GM10248 (cell line): Measurements from ENCODE around the gene TGFBR3L.
"Not testable (repeated sequence)": the region's sequence is repeated elsewhere in the genome, so short reads cannot be mapped to it uniquely, and the experiment has no call there.

Source experiments
- CTCF ChIA-PET: fragments of 300-600 bp; sonication (Branson Sonifier 250); formaldehyde crosslinking; extraction: SDS; loops from one replicate; lab custom pipeline; 2021; ENCODE audit warnings: antibody characterized with exemption; lab: Yijun Ruan, JAX
- POLR2A ChIA-PET: fragments of 350-650 bp; sonication (Branson Sonifier 250); formaldehyde crosslinking; extraction: SDS; loops from one replicate; lab custom pipeline; 2020; ENCODE audit warnings: antibody characterized with exemption; lab: Yijun Ruan, JAX
- DNase-seq: peaks from one replicate; pipeline ENCODE4 v3.0.0; 2012; ENCODE audit errors: extremely low spot score
- TF ChIP-seq, protein P1 (sequence below): IDR thresholded peaks from 2 replicates; pipeline ENCODE4 v1.5.1; 2012; ENCODE audit warnings: mild to moderate bottlenecking, low read depth; ENCODE audit errors: extremely low read depth, missing control alignments, control extremely low read depth

TGFBR3L gene

DNA sequence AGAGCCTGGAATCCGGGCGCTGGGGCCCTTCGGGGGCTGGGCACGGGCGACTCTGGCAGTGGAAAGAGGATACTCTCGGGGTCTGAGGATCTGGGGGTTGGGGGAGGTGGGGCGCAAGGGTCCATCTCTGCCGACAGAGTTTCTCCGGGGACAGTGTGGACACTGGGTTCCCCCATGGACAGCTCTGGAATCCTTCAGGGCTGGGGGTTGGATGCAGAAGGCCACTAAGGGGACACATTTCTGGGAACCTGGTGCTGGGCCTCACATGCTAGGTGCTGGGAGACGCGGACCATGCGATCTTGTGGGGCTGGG lies 2.3 kb downstream of the TGFBR3L start:
- DNase-seq: no peak
- ChIA-PET CTCF (interaction anchor here (0.8 to 2.1 kb wide), 4 partner anchors 13 to 349 kb away, joined by 3 to 9 read pairs (median 4); partner anchors contain the start of genes MAP2K7 and TIMM44), POLR2A (interaction anchor here (1.5 kb wide), 1 partner anchor 13 kb away, joined by 4 read pairs; the partner anchor contains the start of gene MAP2K7)
- TF ChIP-seq, protein P1, sequence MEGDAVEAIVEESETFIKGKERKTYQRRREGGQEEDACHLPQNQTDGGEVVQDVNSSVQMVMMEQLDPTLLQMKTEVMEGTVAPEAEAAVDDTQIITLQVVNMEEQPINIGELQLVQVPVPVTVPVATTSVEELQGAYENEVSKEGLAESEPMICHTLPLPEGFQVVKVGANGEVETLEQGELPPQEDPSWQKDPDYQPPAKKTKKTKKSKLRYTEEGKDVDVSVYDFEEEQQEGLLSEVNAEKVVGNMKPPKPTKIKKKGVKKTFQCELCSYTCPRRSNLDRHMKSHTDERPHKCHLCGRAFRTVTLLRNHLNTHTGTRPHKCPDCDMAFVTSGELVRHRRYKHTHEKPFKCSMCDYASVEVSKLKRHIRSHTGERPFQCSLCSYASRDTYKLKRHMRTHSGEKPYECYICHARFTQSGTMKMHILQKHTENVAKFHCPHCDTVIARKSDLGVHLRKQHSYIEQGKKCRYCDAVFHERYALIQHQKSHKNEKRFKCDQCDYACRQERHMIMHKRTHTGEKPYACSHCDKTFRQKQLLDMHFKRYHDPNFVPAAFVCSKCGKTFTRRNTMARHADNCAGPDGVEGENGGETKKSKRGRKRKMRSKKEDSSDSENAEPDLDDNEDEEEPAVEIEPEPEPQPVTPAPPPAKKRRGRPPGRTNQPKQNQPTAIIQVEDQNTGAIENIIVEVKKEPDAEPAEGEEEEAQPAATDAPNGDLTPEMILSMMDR: no peak

DNA sequence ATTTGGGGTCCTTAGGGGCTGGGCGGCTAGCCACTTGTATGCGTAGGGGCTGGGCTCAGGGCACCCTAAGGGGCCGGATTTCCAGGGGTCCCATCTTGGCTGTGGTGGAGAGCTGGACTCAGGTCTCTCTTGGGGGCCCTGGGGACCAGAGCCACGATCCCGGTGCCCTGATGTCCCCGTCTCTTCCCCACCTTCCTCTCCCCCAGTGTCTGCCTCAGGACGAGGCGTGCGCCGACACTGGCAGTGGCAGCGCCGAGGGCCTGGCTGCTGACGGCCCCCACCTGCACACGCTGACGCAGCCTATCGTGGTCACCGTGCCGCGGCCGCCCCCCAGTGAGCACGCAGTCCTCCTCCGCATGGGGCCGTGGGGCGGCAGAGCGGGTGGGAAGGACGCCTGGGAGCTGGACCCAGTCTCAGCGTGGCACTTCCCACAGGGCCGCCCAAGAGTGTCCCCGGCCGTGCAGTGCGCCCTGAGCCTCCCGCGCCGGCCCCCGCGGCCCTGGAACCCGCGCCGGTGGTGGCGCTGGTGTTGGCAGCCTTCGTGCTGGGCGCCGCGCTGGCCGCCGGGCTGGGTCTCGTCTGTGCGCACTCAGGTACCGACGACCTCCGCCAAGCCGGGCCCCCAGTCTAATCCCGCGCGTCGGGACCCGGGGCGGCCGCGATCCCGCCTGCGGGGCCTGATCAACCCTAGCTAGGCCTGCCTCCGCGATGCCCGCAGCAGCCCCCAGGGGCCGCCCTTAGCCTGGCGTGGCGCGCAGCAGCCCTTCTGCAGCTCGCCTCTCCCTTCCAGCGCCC lies 2.8 kb downstream of the TGFBR3L start:
- TF ChIP-seq, protein P1: peak; percentile 47
- ChIA-PET POLR2A (interaction anchor here (1.5 kb wide), 1 partner anchor 14 kb away, joined by 4 read pairs; the partner anchor contains the start of gene MAP2K7), CTCF (interaction anchor here (0.8 to 2.1 kb wide), 10 partner anchors 9 to 349 kb away, joined by 3 to 9 read pairs (median 4); partner anchors contain the start of genes CTXN1, MAP2K7 and TIMM44)
- peak; percentile 58 for DNase-seq

DNA sequence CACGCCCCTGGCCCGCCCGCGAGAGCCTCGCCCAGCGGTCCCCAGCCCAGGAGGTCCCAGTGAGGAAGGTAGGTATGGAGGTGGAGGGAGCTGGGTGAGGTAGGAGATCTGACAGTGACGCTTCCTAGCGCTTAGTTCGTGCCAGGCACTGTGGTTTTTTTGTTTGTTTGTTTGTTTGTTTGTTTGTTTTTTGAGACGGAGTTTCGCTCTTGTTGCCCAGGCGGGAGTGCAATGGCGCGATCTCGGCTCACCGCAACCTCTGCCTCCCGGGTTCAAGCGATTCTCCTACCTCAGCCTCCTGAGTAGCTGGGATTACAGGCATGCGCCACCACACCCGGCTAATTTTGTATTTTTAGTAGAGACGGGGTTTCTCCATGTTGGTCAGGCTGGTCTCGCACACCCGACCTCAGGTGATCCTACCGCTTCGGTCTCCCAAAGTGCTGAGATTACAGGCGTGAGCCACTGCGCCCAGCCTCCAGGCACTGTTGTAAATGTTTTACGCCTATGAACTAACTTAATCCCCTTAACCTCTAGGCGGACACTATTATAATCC lies 3.5 kb downstream of the TGFBR3L start:
- ChIA-PET CTCF (interaction anchor here (0.9 to 2.1 kb wide), 8 partner anchors 8 to 77 kb away, joined by 3 to 9 read pairs (median 5); partner anchors contain the start of genes CTXN1, MAP2K7 and TIMM44), POLR2A (interaction anchor here (1.5 kb wide), 1 partner anchor 14 kb away, joined by 4 read pairs; the partner anchor contains the start of gene MAP2K7)
- DNase-seq: not testable (repeated sequence)

DNA sequence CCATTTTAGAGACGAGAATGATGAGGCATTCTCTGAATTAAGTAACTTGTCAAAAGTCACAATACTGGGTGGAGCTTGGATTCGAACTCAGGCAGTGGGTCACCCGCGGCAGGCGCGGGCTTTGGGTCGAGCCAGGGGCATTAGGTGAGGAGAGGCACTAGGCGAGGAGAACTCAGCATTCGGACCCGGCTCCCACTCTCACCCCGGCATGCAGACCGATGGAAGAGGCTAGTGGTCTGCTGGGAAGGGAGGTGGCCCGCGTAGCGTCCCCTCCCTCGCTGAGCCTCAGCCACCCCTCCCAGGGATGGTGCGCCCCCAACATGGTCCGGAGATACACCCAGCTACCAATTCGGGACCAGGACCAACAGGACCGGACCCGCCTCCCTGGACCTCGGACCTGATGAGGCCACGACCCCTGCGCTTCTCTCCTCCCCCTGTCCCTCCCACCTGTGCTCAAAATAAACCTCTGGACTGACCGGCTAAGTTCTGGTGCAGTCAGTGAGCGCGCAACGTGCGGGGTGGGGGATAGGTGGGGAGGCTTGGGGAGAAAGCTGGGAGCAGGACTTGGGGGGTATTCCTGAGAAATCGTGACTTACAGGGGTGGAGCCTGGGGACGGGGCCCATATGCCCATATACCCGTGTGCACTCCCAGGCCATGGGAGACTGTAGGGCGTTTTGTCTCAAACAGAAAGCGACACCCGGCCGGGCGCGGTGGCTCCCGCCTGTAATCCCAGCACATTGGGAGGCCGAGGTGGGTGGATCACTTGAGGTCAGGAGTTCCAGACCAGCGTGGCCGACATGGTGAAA lies 4.2 kb downstream of the TGFBR3L start:
- no peak for DNase-seq
- TF ChIP-seq, protein P1: no peak
- POLR2A ChIA-PET: interaction anchor here (2.9 kb wide), 1 partner anchor 15 kb away, joined by 11 read pairs; the partner anchor contains the start of gene MAP2K7
- CTCF ChIA-PET: interaction anchor here (1.1 to 3.2 kb wide), 7 partner anchors 10 to 77 kb away, joined by 3 to 17 read pairs (median 5); partner anchors contain the start of genes MAP2K7 and TIMM44

DNA sequence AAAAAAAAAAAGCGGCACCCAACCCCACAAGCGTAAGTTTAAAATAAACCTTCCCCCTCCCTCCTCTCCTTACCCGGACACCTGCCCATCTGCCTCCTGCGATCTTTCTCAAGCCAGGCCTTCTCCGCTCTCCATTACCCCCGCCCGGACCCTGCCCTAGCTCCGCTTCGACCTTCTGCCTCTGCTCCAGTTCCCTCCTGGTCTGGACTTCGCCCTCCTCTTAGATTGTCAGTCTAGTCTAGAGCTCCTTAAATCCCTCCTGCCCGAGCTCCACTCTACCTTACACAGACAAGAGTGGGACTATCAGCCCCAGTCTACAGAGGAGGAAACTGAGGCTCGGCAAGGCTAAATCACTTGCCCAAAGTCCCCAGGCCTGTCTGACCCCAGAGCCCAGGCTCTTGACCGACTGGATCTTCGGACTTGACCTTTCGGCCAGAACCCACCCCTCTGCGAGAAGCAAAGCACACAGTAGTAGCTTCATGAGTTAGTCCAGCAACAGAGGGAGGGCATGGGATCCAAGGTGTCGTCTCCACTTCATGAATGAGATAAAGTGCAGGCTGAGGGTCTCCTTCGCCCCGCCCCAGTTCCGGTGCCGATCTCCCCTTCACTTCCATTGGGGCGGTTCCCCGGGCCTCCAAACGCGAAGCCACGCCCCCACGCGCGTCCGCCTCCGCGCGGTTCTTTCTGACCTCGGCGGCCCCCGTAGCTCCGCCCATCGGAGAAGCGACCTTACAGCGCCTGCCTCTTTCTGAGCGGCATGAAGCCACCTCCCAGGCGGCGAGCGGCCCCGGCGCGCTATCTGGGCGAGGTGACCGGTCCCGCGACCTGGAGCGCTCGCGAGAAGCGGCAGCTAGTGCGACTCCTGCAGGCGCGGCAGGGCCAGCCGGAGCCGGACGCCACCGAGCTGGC lies 5.2 kb downstream of the TGFBR3L start, which contains the start of gene SNAPC2:
Gene SNAPC2, plus strand, starts transcription at position 729 of the 909 bp plus-strand sequence. Its CDS starts 29 bp downstream, at position 758.
- CTCF ChIA-PET: interaction anchor here (0.9 to 3.4 kb wide), 16 partner anchors 8 to 351 kb away, joined by 3 to 17 read pairs (median 5); partner anchors contain the start of genes MAP2K7 and TIMM44
- POLR2A ChIA-PET: interaction anchor here (1.2 to 2.9 kb wide), 5 partner anchors 12 to 51 kb away, joined by 3 to 18 read pairs (median 5); partner anchors contain the start of genes MAP2K7 and TIMM44
- TF ChIP-seq, protein P1: no peak
- DNase-seq: peak; percentile 92
